ENCODE results near the gene MED13L.
"Not testable (repeated sequence)": the region's sequence is repeated elsewhere in the genome, so short reads cannot be mapped to it uniquely, and the experiment has no call there.

MED13L gene

GRCh38 chr12:116288735-116289134 is 11.2 kb upstream of the MED13L start:
- Histone ChIP-seq H3K9me3 (ENCODE audit: severe bottlenecking) (no peaks in the 10 kb centered on the region), H3K4me1 (ENCODE audit: insufficient read depth, poor library complexity, severe bottlenecking) (no peaks in the 10 kb centered on the region), H3K27ac (ENCODE audit: poor library complexity, severe bottlenecking) (no peak overlapping the region), H3K4me3 (ENCODE audit: severe bottlenecking) (no peak overlapping the region), H3K27me3 (ENCODE audit: insufficient read depth, poor library complexity, severe bottlenecking) (no peaks in the 10 kb centered on the region), H3K36me3 (ENCODE audit: low read depth) (no peaks in the 10 kb centered on the region)
- DNase-seq (ENCODE audit: low spot score), result no peak
- TF ChIP-seq CTCF (IDR thresholded peaks at IDR 0.05; ENCODE audit: poor library complexity, severe bottlenecking), result no peak
- ATAC-seq (ENCODE audit: low read depth), result no peak

- ATAC-seq (ENCODE audit: low read depth) (peak; percentile 50), DNase-seq (ENCODE audit: low spot score) (no peak)
- TF ChIP-seq CTCF (IDR thresholded peaks at IDR 0.05; ENCODE audit: poor library complexity, severe bottlenecking), result no peak
- Histone ChIP-seq H3K27me3 (ENCODE audit: insufficient read depth, poor library complexity, severe bottlenecking) (no peaks in the 10 kb centered on the region), H3K9me3 (ENCODE audit: severe bottlenecking) (no peaks in the 10 kb centered on the region), H3K4me1 (ENCODE audit: insufficient read depth, poor library complexity, severe bottlenecking) (no peaks in the 10 kb centered on the region), H3K36me3 (ENCODE audit: low read depth) (no peaks in the 10 kb centered on the region), H3K4me3 (ENCODE audit: severe bottlenecking) (no peak overlapping the region), H3K27ac (ENCODE audit: poor library complexity, severe bottlenecking) (no peak overlapping the region)
Observed at GRCh38 chr12:116287842-116288301, 10.4 kb upstream of the MED13L start.

GRCh38 chr12:116284396-116284795 is 6.9 kb upstream of the MED13L start:
- no peak overlapping the region for H3K27ac ChIP-seq (ENCODE audit: poor library complexity, severe bottlenecking)
- no peaks in the 10 kb centered on the region for H3K9me3 ChIP-seq (ENCODE audit: severe bottlenecking)
- no peaks in the 10 kb centered on the region for H3K4me1 ChIP-seq (ENCODE audit: insufficient read depth, poor library complexity, severe bottlenecking)
- no peak for DNase-seq (ENCODE audit: low spot score)
- H3K27me3 ChIP-seq (ENCODE audit: insufficient read depth, poor library complexity, severe bottlenecking), result no peaks in the 10 kb centered on the region
- no peak for ATAC-seq (ENCODE audit: low read depth)
- no peak overlapping the region for H3K4me3 ChIP-seq (ENCODE audit: severe bottlenecking)
- no peak for TF ChIP-seq CTCF (IDR thresholded peaks at IDR 0.05; ENCODE audit: poor library complexity, severe bottlenecking)
- no peaks in the 10 kb centered on the region for H3K36me3 ChIP-seq (ENCODE audit: low read depth)

- H3K4me3 ChIP-seq (ENCODE audit: severe bottlenecking); ATAC-seq (ENCODE audit: low read depth); DNase-seq (ENCODE audit: low spot score); H3K36me3 ChIP-seq (ENCODE audit: low read depth); H3K27ac ChIP-seq (ENCODE audit: poor library complexity, severe bottlenecking); H3K4me1 ChIP-seq (ENCODE audit: insufficient read depth, poor library complexity, severe bottlenecking); H3K27me3 ChIP-seq (ENCODE audit: insufficient read depth, poor library complexity, severe bottlenecking); H3K9me3 ChIP-seq (ENCODE audit: severe bottlenecking): not testable (repeated sequence)
Observed at GRCh38 chr12:116283881-116284280, 6.4 kb upstream of the MED13L start.

- Histone ChIP-seq H3K27me3 (ENCODE audit: insufficient read depth, poor library complexity, severe bottlenecking) (no peaks in the 10 kb centered on the region), H3K4me1 (ENCODE audit: insufficient read depth, poor library complexity, severe bottlenecking) (no peaks in the 10 kb centered on the region), H3K4me3 (ENCODE audit: severe bottlenecking) (no peak overlapping the region), H3K36me3 (ENCODE audit: low read depth) (no peaks in the 10 kb centered on the region), H3K27ac (ENCODE audit: poor library complexity, severe bottlenecking) (no peak overlapping the region), H3K9me3 (ENCODE audit: severe bottlenecking) (no peaks in the 10 kb centered on the region)
- DNase-seq (ENCODE audit: low spot score) (no peak), ATAC-seq (ENCODE audit: low read depth) (no peak)
- TF ChIP-seq CTCF (IDR thresholded peaks at IDR 0.05; ENCODE audit: poor library complexity, severe bottlenecking), result no peak
Observed at GRCh38 chr12:116282371-116283286, 5.1 kb upstream of the MED13L start.
